PC-9 (cell line): ENCODE results near the gene IGF2R. TPM values are rescaled to one million over a fixed set of nuclear protein-coding genes. Genes with fewer than 3 reads are reported as not detected.

Source experiments
- BruUV-seq: library from RNA; stranded (reverse); fragments of 400-500 nt; replicated peaks from 2 replicates; lab custom pipeline; 2021; lab: Mats Ljungman, UMichigan
- CTCF ChIA-PET: fragments of 300-600 bp; sonication (Branson Sonifier 250); formaldehyde crosslinking; loops from one replicate; lab custom pipeline; 2022; ENCODE audit warnings: antibody characterized with exemption; lab: Charles Lee
- POLR2A ChIA-PET: fragments of 300-600 bp; sonication (Branson Sonifier 250); formaldehyde crosslinking; loops from one replicate; lab custom pipeline; 2022; ENCODE audit warnings: antibody characterized with exemption; ENCODE audit not compliant: unreplicated experiment; lab: Charles Lee
- DNase-seq, 2 experiments: peaks; one replicate each; pipeline versions ENCODE4 v3.0.0 to v3.0.0-alpha.2; 2015 to 2022; ENCODE audit warnings: mixed read lengths in 1 of 2
- H2AFZ ChIP-seq: fragments of 200-600 bp; sonication (generic); 2 replicates; pipeline ENCODE4 v1.8.1; 2017; ENCODE audit warnings: antibody characterized with exemption
- H3F3A ChIP-seq: fragments of 200-600 bp; sonication (generic); 2 replicates; pipeline ENCODE4 v1.8.1; 2017; ENCODE audit warnings: antibody characterized with exemption, mild to moderate bottlenecking, low read depth; ENCODE audit not compliant: insufficient read depth
- H3K27ac ChIP-seq: fragments of 200-600 bp; sonication (generic); 2 replicates; pipeline ENCODE4 v1.6.1; 2016; ENCODE audit warnings: mixed run types
- H3K27me3 ChIP-seq: fragments of 200-600 bp; sonication (generic); 2 replicates; pipeline ENCODE4 v1.6.1; 2016; ENCODE audit warnings: low read depth, mixed run types; ENCODE audit not compliant: insufficient read depth
- H3K36me3 ChIP-seq: fragments of 200-600 bp; sonication (generic); 2 replicates; pipeline ENCODE4 v1.6.1; 2016; ENCODE audit warnings: low read depth, mixed run types
- H3K4me1 ChIP-seq: fragments of 200-600 bp; sonication (generic); replicated peaks from 2 replicates; pipeline ENCODE4 v1.6.1; 2016; ENCODE audit warnings: mixed run types; ENCODE audit not compliant: insufficient read depth
- H3K4me2 ChIP-seq: fragments of 200-600 bp; sonication (generic); 2 replicates; pipeline ENCODE4 v1.6.1; 2017; ENCODE audit warnings: mixed run types
- H3K4me3 ChIP-seq: fragments of 200-600 bp; sonication (generic); 2 replicates; pipeline ENCODE4 v1.6.1; 2016; ENCODE audit warnings: mixed run types
- H3K79me2 ChIP-seq: fragments of 200-600 bp; sonication (generic); 2 replicates; pipeline ENCODE4 v1.6.1; 2017; ENCODE audit warnings: low read depth, mixed run types
- H3K9me2 ChIP-seq: fragments of 200-600 bp; sonication (generic); 2 replicates; pipeline ENCODE4 v1.8.1; 2017; ENCODE audit warnings: mild to moderate bottlenecking; ENCODE audit not compliant: insufficient read depth
- H3K9me3 ChIP-seq: fragments of 200-600 bp; sonication (generic); 2 replicates; pipeline ENCODE4 v1.8.1; 2016; ENCODE audit warnings: low read depth; ENCODE audit not compliant: insufficient read depth
- H4K20me1 ChIP-seq: fragments of 200-600 bp; sonication (generic); 2 replicates; pipeline ENCODE4 v1.8.1; 2017; ENCODE audit not compliant: insufficient read depth
- CTCF ChIP-seq: fragments of 200-600 bp; sonication (generic); conservative IDR thresholded peaks from 2 replicates; pipeline ENCODE4 v1.6.1; 2017; ENCODE audit warnings: mixed run types, antibody characterized with exemption, mild to moderate bottlenecking, moderate library complexity
- EZH2 ChIP-seq: fragments of 200-600 bp; sonication (generic); IDR thresholded peaks from 2 replicates; pipeline ENCODE4 v1.8.0; 2017; ENCODE audit warnings: antibody characterized with exemption, low read depth
- intact Hi-C: fragments of 100-400 bp; cut with micrococcal nuclease; formaldehyde crosslinking; loops from one replicate; pipeline ENCODE4 v1.10.0; 2022; ENCODE audit not compliant: unreplicated experiment
- total RNA-seq: library from RNA; stranded (reverse); gene quantifications from 2 replicates; pipeline ENCODE4 v1.2.3, GENCODE V29; 2021

The IGF2R gene
- total RNA-seq, 1 experiment from 2014 or later, result 53.1 TPM

- H4K20me1 ChIP-seq, result no peaks in the 10 kb centered on the region
- H3K4me3 ChIP-seq, result no peak overlapping the region
- H3K79me2 ChIP-seq, result no peaks in the 10 kb centered on the region
- no peaks in the 10 kb centered on the region for H3K4me1 ChIP-seq
- DNase-seq, result no peak
- no peaks in the 10 kb centered on the region for H3K9me2 ChIP-seq
- TF ChIP-seq CTCF (no peak), EZH2 (no peak)
- ChIA-PET CTCF (no interaction called here), POLR2A (no interaction called here)
- H2AFZ ChIP-seq, result no peak overlapping the region
- BruUV-seq, result no TSS peak
- H3K4me2 ChIP-seq, result no peak overlapping the region
- 0 out of 2 replicates have a peak, but pooled peaks cover under 1% of the 10 kb centered on the region for H3K36me3 ChIP-seq
- no peaks in the 10 kb centered on the region for H3F3A ChIP-seq
- H3K27me3 ChIP-seq, result no peaks in the 10 kb centered on the region
- no peak overlapping the region for H3K27ac ChIP-seq
- intact Hi-C loops, result loop anchor here (5.0 kb wide), 1 partner anchor 64 kb away; no protein-coding TSS in a partner anchor
- H3K9me3 ChIP-seq, result no peaks in the 10 kb centered on the region
Measured at GRCh38 chr6:160035693-160036330, 66.9 kb downstream of the IGF2R start.

GRCh38 chr6:160036331-160036695 lies 67.4 kb downstream of the IGF2R start:
- Histone ChIP-seq H3K36me3 (0 out of 2 replicates have a peak, but pooled peaks cover 4% of the 10 kb centered on the region), H3K4me1 (no peaks in the 10 kb centered on the region), H4K20me1 (no peaks in the 10 kb centered on the region), H3K27ac (no peak overlapping the region), H3K9me3 (no peaks in the 10 kb centered on the region), H3K27me3 (no peaks in the 10 kb centered on the region), H2AFZ (no peak overlapping the region), H3K4me2 (no peak overlapping the region), H3K79me2 (no peaks in the 10 kb centered on the region), H3K4me3 (no peak overlapping the region), H3K9me2 (no peaks in the 10 kb centered on the region), H3F3A (no peaks in the 10 kb centered on the region)
- DNase-seq, result no peak
- ChIA-PET CTCF (no interaction called here), POLR2A (no interaction called here)
- intact Hi-C loops, result loop anchor here (5.0 kb wide), 1 partner anchor 64 kb away; no protein-coding TSS in a partner anchor
- TF ChIP-seq EZH2 (no peak), CTCF (no peak)
- no TSS peak for BruUV-seq

- H3K9me2 ChIP-seq, result no peaks in the 10 kb centered on the region
- POLR2A ChIA-PET, result no interaction called here
- no peaks in the 10 kb centered on the region for H4K20me1 ChIP-seq
- H3K27ac ChIP-seq, result no peak overlapping the region
- no TSS peak for BruUV-seq
- H3K4me1 ChIP-seq, result no peaks in the 10 kb centered on the region
- no peak overlapping the region for H2AFZ ChIP-seq
- no peaks in the 10 kb centered on the region for H3K79me2 ChIP-seq
- no peak for DNase-seq
- no peak overlapping the region for H3K4me3 ChIP-seq
- no peaks in the 10 kb centered on the region; the same call in 1 of the 2 replicates for H3F3A ChIP-seq
- H3K9me3 ChIP-seq, result no peaks in the 10 kb centered on the region
- intact Hi-C loops, result loop anchor here (5.0 kb wide), 1 partner anchor 64 kb away; no protein-coding TSS in a partner anchor
- H3K4me2 ChIP-seq, result no peak overlapping the region
- H3K27me3 ChIP-seq, result no peaks in the 10 kb centered on the region
- CTCF ChIA-PET, result no interaction called here
- H3K36me3 ChIP-seq, result 0 out of 2 replicates have a peak, but pooled peaks cover 4% of the 10 kb centered on the region
- TF ChIP-seq CTCF, result no peak
- TF ChIP-seq EZH2, result no peak
Measured at GRCh38 chr6:160036790-160037206, 67.9 kb downstream of the IGF2R start.
